H1 (cell line): ENCODE data around the gene POLR3H.

Source experiments
- POU5F1 ChIP-seq: IDR thresholded peaks from 2 replicates; pipeline ENCODE4 v1.6.1; 2011; ENCODE audit warnings: low read depth, mild to moderate bottlenecking, low read length, moderate library complexity
- TF ChIP-seq, protein P1 (sequence below), 3 experiments: IDR thresholded peaks; 1 replicate in 2 of 3; 2 replicates in 1 of 3; pipeline versions ENCODE4 v1.5.1 to v1.6.1; 2011; ENCODE audit warnings: low read length in 3 of 3, mild to moderate bottlenecking in 3 of 3, inconsistent platforms in 2 of 3, low read depth in 1 of 3, moderate library complexity in 1 of 3; ENCODE audit not compliant: insufficient read depth in 1 of 3; ENCODE audit errors: control extremely low read depth in 1 of 3

DNA sequence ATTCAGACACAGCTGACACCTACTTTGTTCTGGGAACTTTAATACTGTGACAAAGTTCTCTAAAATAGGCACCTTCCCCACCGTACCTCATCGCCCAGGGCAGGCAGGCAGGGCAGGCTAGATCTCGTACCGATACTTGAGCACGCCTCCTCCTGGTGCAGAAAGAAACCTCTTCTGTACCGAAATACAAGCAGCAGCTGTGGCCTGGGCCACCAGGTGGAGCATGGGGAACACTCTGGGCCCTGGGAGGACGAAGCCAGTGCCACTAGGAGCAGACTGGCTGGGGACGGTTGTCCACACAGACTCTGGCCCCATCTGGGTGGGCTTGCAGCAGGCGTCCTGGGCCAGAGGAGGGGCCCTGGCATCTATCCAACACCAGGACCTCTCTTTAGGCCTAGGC, 32.6 kb upstream of the POLR3H start:
- no peak for TF ChIP-seq POU5F1
- TF ChIP-seq, protein P1, sequence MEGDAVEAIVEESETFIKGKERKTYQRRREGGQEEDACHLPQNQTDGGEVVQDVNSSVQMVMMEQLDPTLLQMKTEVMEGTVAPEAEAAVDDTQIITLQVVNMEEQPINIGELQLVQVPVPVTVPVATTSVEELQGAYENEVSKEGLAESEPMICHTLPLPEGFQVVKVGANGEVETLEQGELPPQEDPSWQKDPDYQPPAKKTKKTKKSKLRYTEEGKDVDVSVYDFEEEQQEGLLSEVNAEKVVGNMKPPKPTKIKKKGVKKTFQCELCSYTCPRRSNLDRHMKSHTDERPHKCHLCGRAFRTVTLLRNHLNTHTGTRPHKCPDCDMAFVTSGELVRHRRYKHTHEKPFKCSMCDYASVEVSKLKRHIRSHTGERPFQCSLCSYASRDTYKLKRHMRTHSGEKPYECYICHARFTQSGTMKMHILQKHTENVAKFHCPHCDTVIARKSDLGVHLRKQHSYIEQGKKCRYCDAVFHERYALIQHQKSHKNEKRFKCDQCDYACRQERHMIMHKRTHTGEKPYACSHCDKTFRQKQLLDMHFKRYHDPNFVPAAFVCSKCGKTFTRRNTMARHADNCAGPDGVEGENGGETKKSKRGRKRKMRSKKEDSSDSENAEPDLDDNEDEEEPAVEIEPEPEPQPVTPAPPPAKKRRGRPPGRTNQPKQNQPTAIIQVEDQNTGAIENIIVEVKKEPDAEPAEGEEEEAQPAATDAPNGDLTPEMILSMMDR (IDR thresholded peaks at IDR 0.05; ENCODE audit: control extremely low read depth in 1 of 3, insufficient read depth in 1 of 3, low read depth in 1 of 3, low read length in 3 of 3): peak; percentile 94 to 99 (median 98)
